GM19023 (cell line): ENCODE measurements around the gene KLHL8.
A peak's percentile ranks its signal among the peaks of the same experiment; 100 is the strongest.
"Not testable (repeated sequence)": the region's sequence is repeated elsewhere in the genome, so short reads cannot be mapped to it uniquely, and the experiment has no call there.

ENCODE experiments used
- ATAC-seq: cut with Tn5 transposase; IDR thresholded peaks from one replicate; pipeline ENCODE4 v1.9.1; 2021; ENCODE audit warnings: mild to moderate bottlenecking, moderate library complexity; ENCODE audit not compliant: unreplicated experiment

KLHL8 gene

DNA sequence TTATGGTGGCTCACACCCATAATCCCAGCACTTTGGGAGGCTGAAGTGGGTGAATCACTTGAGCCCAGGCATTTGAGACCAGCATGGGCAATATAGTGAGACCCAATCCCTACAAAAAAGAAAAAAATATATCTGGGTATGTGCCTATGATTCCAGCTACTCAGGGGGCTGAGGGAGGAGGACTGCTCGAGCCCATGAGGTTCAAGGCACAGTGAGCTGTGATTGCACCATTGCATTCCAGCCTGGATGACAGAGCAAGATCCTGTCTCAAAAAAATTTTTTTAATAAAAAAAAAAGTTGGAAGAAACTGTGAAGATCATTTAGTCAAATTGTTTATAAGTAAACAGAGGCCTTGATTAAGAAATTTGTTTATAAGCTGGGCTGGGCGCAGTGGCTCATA lies 39.7 kb downstream of the KLHL8 start:
- ATAC-seq, result no peak

GRCh38 chr4:87179751-87180150 lies 40.7 kb downstream of the KLHL8 start:
- no peak for ATAC-seq

GRCh38 chr4:87174672-87175071 lies 45.7 kb downstream of the KLHL8 start:
- no peak for ATAC-seq

DNA sequence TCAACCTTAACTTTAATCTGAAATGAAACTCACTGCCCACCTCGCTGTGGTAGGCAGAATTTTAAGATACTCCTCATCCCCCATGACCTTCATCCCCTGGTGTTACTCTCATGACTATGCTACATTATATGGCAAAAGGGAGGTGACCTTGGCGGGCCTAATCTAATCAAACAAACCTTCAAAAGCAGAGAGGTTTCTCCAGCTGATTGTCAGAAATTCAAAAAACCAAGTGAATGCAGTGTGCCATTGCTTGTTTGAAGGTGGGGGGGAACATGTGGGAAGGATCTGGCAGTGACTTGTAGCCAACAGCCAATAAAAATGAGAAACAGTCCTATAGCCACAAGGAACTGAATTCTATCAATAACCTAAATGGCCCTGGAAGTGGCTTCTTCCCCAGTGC lies 48.5 kb downstream of the KLHL8 start:
- ATAC-seq, result no peak

GRCh38 chr4:87166296-87166854 lies 54.0 kb downstream of the KLHL8 start:
- no peak for ATAC-seq

GRCh38 chr4:87165892-87166291 lies 54.5 kb downstream of the KLHL8 start:
- ATAC-seq, result no peak

- no peak for ATAC-seq
Observed at GRCh38 chr4:87153078-87153870, 67.1 kb downstream of the KLHL8 start.

DNA sequence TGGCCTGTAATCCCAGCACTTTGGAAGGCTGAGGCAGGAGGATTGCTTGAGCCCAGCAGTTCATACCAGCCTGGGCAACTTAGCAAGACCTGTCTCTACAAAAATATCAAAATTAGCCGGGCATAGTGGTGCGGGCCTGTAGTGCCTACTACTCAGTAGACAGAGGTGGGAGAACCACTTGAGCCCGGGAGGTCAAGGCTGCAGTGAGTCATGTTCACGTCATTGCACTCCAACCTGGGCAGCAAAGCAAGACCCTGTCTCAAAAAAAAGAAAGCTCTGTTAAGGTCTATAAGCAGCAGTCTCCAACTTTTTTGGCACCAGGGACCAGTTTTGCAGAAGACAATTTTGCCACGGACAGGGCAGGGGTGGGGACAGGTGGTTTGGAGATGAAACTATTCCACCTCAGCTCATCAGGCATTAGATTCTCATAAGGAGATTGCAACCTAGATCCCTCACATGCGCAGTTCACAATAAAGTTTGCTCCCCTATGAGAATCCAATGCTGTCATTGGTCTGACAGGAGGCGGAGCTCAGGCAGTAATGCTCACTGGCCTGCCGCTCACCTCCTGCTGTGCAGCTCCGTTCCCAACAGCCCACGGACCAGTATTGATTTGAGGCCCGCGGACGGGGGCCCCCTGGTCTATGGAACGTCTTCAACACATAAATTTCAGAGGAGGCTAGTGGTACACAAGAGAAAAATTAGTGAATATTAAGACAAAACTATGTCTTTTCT lies 67.9 kb downstream of the KLHL8 start:
- no peak for ATAC-seq

DNA sequence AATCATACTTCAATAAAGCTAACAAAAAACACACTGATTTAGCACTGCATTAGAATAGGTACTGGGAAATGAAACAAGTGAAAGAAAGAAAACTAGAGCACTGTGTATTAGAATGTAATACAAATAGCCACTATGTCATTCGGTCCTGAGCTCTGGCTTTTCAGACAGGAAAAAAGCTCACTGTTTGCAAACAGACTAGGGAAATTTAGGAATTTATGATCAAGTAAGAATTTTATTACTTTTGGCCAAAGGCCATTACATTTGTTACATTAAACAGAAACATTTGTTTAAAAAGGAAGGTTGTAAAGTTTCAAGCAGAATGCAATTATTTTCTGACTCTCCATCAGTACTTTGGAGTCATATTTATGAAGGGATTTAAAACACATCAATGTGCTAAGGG lies 68.7 kb downstream of the KLHL8 start:
- ATAC-seq, result no peak

GRCh38 chr4:87150498-87151261 lies 69.7 kb downstream of the KLHL8 start:
- ATAC-seq, result peak; percentile 60

DNA sequence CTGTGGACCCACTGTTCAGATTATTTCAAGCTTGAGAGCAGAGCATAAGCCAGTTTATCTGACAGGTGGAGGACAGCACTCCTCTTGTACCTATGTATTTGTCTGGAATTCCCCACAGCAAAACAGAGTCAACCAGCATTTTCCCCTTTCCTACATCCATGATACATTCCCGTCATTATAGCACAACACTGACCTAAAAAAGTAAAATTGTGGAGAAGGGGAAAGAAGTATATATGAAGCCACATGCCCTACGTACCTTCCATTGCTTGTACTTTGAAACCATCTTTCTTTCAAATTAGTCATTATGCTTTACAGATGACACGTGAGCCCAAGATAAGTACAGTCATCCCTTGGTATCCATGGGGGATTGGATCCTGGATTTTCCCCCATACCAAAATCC lies 73.3 kb downstream of the KLHL8 start:
- no peak for ATAC-seq

GRCh38 chr4:87145934-87146333 lies 74.5 kb downstream of the KLHL8 start:
- ATAC-seq, result not testable (repeated sequence)

DNA sequence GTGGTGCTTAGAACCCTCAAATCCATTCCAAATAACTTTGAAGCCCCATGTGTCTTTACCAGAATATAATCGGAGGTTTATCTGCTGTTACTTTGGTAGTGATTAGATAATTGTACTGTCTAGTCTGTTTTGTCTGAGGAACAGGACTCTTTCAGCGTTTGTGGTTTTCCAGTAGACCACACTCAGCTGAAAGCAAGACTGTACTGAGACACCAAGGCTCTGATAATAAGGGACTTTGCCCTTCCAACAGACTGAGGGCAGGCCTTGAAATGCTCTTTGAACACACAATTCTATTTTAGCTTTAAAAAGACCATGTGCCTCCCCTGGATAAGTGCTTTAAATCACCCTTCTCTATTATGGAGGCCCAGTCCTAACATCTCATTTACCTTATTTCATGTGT lies 76.1 kb downstream of the KLHL8 start:
- ATAC-seq, result peak; percentile 64

GRCh38 chr4:87141428-87141827 lies 79.0 kb downstream of the KLHL8 start:
- no peak for ATAC-seq

GRCh38 chr4:87134122-87134521 lies 86.3 kb downstream of the KLHL8 start:
- no peak for ATAC-seq

DNA sequence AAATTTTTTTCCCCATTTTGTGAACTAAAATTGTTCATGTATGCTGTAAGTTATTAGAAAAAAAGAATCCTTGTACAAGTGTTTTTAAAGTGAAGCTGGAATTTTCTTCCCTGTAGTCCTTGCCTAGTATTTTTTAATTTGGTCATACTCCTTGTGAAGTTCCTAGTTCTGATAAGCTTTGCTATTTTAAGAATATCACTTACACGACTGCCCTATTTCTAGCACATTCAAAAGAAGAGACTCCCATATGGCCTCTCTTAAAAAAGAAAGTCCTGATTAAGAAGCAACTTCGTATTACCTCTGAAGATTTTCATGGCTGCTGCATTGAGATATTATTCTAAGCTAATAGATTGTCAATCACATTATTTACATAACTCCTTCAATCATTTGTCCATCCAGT lies 87.2 kb downstream of the KLHL8 start:
- ATAC-seq, result no peak

DNA sequence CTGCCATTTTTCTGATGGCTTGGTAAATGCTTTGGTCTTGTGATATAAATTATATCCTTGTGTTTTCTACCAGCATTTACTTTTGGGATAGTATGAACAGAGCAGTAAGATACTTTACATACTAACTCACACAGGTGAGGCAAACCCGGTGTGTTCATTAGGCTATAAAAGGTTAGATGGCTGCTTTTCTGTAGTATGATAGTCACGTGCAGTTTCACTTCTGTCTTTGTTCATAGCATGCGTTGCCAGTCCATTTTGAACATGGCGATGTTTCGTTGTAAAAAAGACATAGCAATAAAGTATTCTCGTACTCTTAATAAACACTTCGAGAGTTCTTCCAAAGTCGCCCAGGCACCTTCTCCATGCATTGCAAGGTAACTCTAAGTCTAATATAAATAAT lies 88.4 kb downstream of the KLHL8 start:
- ATAC-seq, result no peak

GRCh38 chr4:87130985-87131703 lies 89.3 kb downstream of the KLHL8 start:
- ATAC-seq, result no peak

DNA sequence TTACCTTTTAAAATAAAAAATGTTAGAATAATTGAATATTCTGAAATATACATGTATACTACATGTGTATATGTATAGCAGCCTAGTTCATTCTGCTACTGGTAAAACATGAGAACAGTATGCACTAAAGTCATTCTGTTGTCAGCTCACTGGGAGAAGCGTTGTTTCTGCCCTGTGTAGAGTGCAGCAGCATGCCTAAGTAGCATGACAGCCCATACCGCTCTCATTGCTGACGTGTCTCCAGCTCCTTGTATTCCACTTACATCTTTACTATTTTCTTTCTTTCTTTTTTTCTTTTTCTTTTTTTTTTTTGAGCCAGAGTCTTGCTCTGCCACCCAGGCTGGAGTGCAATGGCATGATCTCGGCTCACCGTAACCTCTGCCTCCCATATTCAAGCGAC lies 90.7 kb downstream of the KLHL8 start:
- no peak for ATAC-seq

- no peak for ATAC-seq
Observed at GRCh38 chr4:87128006-87128705, 92.3 kb downstream of the KLHL8 start.
